DMS79 treated with DMSO at 0.1 percent for 48 hours (cell line): ENCODE data around the gene PDLIM1.

Source experiments
- DNase-seq: peaks from one replicate; lab custom pipeline; 2025; lab: John Stamatoyannopoulos, UW

Gene PDLIM1

GRCh38 chr10:95290461-95291364, at the start of gene PDLIM1:
PDLIM1 (minus strand) TSS chr10:95291003; CDS start chr10:95290915, 88 bp downstream.
- DNase-seq: peak; percentile 4

- no peak for DNase-seq
Observed at GRCh38 chr10:95339863-95340262, 49.1 kb upstream of the PDLIM1 start.

- DNase-seq: no peak
Observed at GRCh38 chr10:95337423-95338160, 46.8 kb upstream of the PDLIM1 start.

GRCh38 chr10:95336702-95337101, 45.9 kb upstream of the PDLIM1 start:
- DNase-seq: no peak

GRCh38 chr10:95335933-95336699, 45.3 kb upstream of the PDLIM1 start:
- DNase-seq: no peak

- DNase-seq: no peak
Observed at GRCh38 chr10:95334805-95335144, 44.0 kb upstream of the PDLIM1 start.

GRCh38 chr10:95333997-95334804, 43.4 kb upstream of the PDLIM1 start:
- DNase-seq: no peak

- DNase-seq: no peak
Observed at GRCh38 chr10:95332666-95333249, 42.0 kb upstream of the PDLIM1 start.

- DNase-seq: no peak
Observed at GRCh38 chr10:95331596-95332130, 40.9 kb upstream of the PDLIM1 start.

GRCh38 chr10:95330966-95331453, 40.2 kb upstream of the PDLIM1 start:
- DNase-seq: no peak

GRCh38 chr10:95329296-95329695, 38.5 kb upstream of the PDLIM1 start:
- no peak for DNase-seq

- DNase-seq: no peak
Observed at GRCh38 chr10:95328013-95328412, 37.2 kb upstream of the PDLIM1 start.

- DNase-seq: peak; percentile 72
Observed at GRCh38 chr10:95327367-95327766, 36.6 kb upstream of the PDLIM1 start.

GRCh38 chr10:95326396-95326795, 35.6 kb upstream of the PDLIM1 start:
- no peak for DNase-seq

GRCh38 chr10:95325863-95326262, 35.1 kb upstream of the PDLIM1 start:
- DNase-seq: no peak

- no peak for DNase-seq
Observed at GRCh38 chr10:95324436-95325268, 33.8 kb upstream of the PDLIM1 start.

- DNase-seq: no peak
Observed at GRCh38 chr10:95321554-95322301, 30.9 kb upstream of the PDLIM1 start.

GRCh38 chr10:95319239-95319638, 28.4 kb upstream of the PDLIM1 start:
- no peak for DNase-seq

- DNase-seq: no peak
Observed at GRCh38 chr10:95315509-95315908, 24.7 kb upstream of the PDLIM1 start.
